ENCODE results near the gene CEP41. TPM values are rescaled to one million over a fixed set of nuclear protein-coding genes. Genes with fewer than 3 reads are reported as not detected.

CEP41 gene
- total RNA-seq, 2 donors from 2014 or later: 8.7 to 9.0 TPM

- no peak overlapping the region for H3K4me3 ChIP-seq
- H3K9me3 ChIP-seq: no peaks in the 10 kb centered on the region
- no peaks in the 10 kb centered on the region for H3K4me1 ChIP-seq (ENCODE audit: control insufficient read depth in 1 of 2, low read depth in 2 of 2)
- no peak overlapping the region for H3K27ac ChIP-seq
- no peaks in the 10 kb centered on the region for H3K27me3 ChIP-seq (replicated peaks; ENCODE audit: insufficient read depth)
- no peak for DNase-seq (ENCODE audit: low spot score)
- no peak for TF ChIP-seq CTCF (IDR thresholded peaks at IDR 0.05)
- H3K36me3 ChIP-seq: no peaks in the 10 kb centered on the region
- no peak for ATAC-seq (ENCODE audit: insufficient number of reproducible peaks, low FRiP score, low read depth)
Observed at GRCh38 chr7:130410868-130411541, 29.8 kb downstream of the CEP41 start.

- Histone ChIP-seq H3K36me3 (no peaks in the 10 kb centered on the region), H3K9me3 (no peaks in the 10 kb centered on the region), H3K4me3 (no peak overlapping the region), H3K4me1 (ENCODE audit: control insufficient read depth in 1 of 2, low read depth in 2 of 2) (no peaks in the 10 kb centered on the region), H3K27me3 (replicated peaks; ENCODE audit: insufficient read depth) (no peaks in the 10 kb centered on the region), H3K27ac (no peak overlapping the region)
- no peak for TF ChIP-seq CTCF (IDR thresholded peaks at IDR 0.05)
- no peak for DNase-seq (ENCODE audit: low spot score)
- no peak for ATAC-seq (ENCODE audit: insufficient number of reproducible peaks, low FRiP score, low read depth)
Observed at GRCh38 chr7:130409712-130410072, 31.1 kb downstream of the CEP41 start.

- H3K27me3 ChIP-seq (replicated peaks; ENCODE audit: insufficient read depth): no peaks in the 10 kb centered on the region
- H3K4me1 ChIP-seq (ENCODE audit: control insufficient read depth in 1 of 2, low read depth in 2 of 2): no peaks in the 10 kb centered on the region
- no peak for TF ChIP-seq CTCF (IDR thresholded peaks at IDR 0.05)
- no peak overlapping the region for H3K4me3 ChIP-seq
- H3K36me3 ChIP-seq: no peaks in the 10 kb centered on the region
- H3K9me3 ChIP-seq: no peaks in the 10 kb centered on the region
- ATAC-seq (ENCODE audit: insufficient number of reproducible peaks, low FRiP score, low read depth): no peak
- DNase-seq (ENCODE audit: low spot score): no peak
- no peak overlapping the region for H3K27ac ChIP-seq
Observed at GRCh38 chr7:130409067-130409711, 31.6 kb downstream of the CEP41 start.

GRCh38 chr7:130405003-130405402 lies 35.8 kb downstream of the CEP41 start:
- no peaks in the 10 kb centered on the region for H3K9me3 ChIP-seq
- H3K27ac ChIP-seq: no peak overlapping the region
- TF ChIP-seq CTCF (IDR thresholded peaks at IDR 0.05): no peak
- no peaks in the 10 kb centered on the region for H3K27me3 ChIP-seq (replicated peaks; ENCODE audit: insufficient read depth)
- no peaks in the 10 kb centered on the region for H3K36me3 ChIP-seq
- no peak for ATAC-seq (ENCODE audit: insufficient number of reproducible peaks, low FRiP score, low read depth)
- peaks cover 0 to 8% of the 10 kb centered on the region in 2 donors for H3K4me1 ChIP-seq (ENCODE audit: control insufficient read depth in 1 of 2, low read depth in 2 of 2)
- DNase-seq (ENCODE audit: low spot score): no peak
- no peak overlapping the region for H3K4me3 ChIP-seq

GRCh38 chr7:130401578-130401977 lies 39.2 kb downstream of the CEP41 start:
- TF ChIP-seq CTCF (IDR thresholded peaks at IDR 0.05): no peak
- Histone ChIP-seq H3K27me3 (replicated peaks; ENCODE audit: insufficient read depth) (no peaks in the 10 kb centered on the region), H3K4me1 (ENCODE audit: control insufficient read depth in 1 of 2, low read depth in 2 of 2) (peaks cover 4 to 41% of the 10 kb centered on the region in 2 donors), H3K27ac (no peak overlapping the region), H3K9me3 (no peaks in the 10 kb centered on the region), H3K36me3 (no peaks in the 10 kb centered on the region), H3K4me3 (no peak overlapping the region)
- DNase-seq (ENCODE audit: low spot score) (no peak), ATAC-seq (ENCODE audit: insufficient number of reproducible peaks, low FRiP score, low read depth) (no peak)

All from thoracic aorta (tissue), 2 donors.